Astrocyte of the cerebellum (primary cell): ENCODE data around the gene NYNRIN.

Experiments used
- DNase-seq: peaks from one replicate; pipeline ENCODE4 v3.0.0-alpha.2; 2011; ENCODE audit warnings: low read depth
- H3K4me3 ChIP-seq: 2 replicates; pipeline ENCODE4 v1.5.1; 2011; ENCODE audit warnings: mild to moderate bottlenecking, low read depth, low read length, moderate library complexity
- CTCF ChIP-seq: IDR thresholded peaks from 2 replicates; pipeline ENCODE4 v1.5.1; 2012; ENCODE audit warnings: low read length, low read depth, moderate library complexity, mild to moderate bottlenecking; ENCODE audit errors: missing control alignments
- in situ Hi-C: cut with HindIII; loops from 2 replicates; pipeline ENCODE4 v1.10.0; 2017; ENCODE audit warnings: low sequenced_read_pairs

NYNRIN gene

DNA sequence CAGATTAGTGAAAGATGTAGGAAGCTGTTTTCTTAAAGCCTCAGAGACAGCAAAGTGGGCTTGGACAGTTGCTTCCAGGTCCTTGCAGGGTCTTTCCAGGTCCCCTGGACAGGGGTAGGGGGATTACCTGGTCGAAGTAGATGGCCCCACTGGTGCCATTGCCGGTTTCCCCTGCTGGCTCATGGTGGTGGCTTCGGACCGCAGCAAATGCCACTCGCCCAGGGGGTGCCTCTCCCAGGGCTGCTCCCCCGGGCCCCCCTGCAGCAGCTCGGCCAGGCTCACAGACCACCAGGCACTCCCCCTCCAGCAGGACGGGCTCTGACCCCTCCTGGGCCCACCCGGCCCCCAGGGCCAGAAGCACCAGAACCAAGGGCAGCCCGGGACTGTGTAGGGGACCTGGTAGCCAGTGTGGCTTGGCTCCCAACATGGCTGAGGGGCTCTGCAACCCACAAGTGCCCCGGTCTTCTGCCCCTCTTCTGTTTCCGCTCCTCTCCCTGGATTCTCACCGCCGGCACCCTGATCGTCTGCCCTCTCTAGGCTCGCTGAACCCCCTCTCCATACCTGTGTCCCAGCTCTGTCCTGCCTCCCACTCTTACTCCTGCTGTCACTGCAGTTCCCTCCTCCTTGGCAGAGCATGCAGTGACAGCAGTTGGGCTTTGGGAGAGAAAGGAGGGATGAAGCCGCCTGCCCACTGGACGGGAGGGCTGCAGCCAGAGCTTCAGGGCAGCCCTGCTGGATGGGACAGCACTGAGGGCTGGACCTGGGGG, 30.0 kb downstream of the NYNRIN start:
- TF ChIP-seq CTCF = no peak
- no peak for DNase-seq
- no peak overlapping the region for H3K4me3 ChIP-seq
- in situ Hi-C loops = no loop called here

DNA sequence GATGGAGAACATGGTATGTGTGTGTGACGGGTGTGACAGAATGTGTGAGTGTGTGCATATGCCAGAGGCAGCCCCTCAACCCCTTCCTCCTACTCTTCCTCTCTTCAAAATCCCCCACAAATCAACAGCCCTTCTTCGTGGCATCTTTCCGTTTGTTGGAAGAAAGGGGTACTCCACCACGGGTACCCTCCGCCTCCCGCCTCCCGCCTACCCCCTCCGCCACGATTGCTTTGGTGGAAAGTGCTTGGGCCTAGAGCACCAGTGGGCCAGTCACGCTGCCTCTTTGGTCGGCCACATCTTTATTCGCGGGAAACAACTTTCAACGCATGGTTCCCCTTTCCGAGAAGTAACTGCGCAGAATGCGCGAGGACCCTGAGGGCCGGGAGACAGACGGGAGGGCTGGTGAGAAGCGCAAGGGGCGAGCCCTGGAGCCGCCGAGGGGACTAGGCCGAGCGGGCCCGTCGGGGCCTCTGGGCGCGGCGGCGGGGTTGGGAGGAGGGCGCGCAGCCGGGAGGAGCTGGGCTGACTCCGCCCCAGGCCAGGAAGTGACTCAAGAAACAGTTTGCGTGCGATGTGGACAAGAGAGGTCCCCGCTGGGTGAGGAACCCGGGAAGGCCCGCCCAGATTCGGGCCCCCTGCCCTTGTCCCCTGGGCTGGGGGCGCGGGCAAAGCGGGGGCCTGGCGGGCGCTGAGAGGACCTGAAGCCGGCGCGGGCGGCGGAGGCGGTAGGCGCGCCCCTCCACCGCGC, 30.8 kb downstream of the NYNRIN start, which contains the start of the genes CBLN3 and KHNYN:
CBLN3 (minus strand) TSS at position 274 of the 748 bp plus-strand sequence. CDS start 614 bp downstream, outside the sequence.
KHNYN (plus strand) TSS at position 560 of the 748 bp plus-strand sequence. CDS start 777 bp downstream, outside the sequence.
- in situ Hi-C loops = loop anchor here (10.0 kb wide), 1 partner anchor 225 kb away; the partner anchor contains the start of gene TSSK4
- peak; percentile 75 for DNase-seq
- peak within 1 kb of the TSS; percentile 74 for H3K4me3 ChIP-seq
- no peak for TF ChIP-seq CTCF

DNA sequence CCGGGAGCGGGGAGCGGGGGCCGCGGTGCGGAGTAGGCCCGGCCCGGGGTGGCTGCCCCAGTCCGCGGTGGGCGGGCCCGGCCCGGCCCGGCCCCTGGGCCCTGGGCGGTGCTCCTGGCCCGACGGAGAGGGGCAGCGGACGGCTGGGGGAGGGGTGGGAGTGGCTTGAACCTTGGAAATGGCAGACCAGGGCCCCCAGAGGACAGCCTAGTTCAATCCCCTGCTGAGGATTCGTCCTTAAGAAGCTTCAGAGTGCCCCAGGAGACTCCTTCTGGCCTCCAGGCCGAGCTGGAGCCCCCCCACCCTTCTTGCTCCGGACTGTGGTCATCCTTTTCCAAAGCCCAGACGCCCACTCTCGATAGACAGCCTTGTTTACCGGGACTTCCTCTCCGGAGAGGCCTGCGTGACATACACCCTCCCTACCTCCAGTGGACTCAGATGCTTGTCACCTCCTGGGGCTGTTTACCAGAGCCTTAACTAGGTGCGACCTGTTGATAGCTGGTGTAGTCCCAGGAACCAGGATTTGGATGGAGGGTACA, 31.4 kb downstream of the NYNRIN start:
- peak overlapping the region; percentile 74 for H3K4me3 ChIP-seq
- DNase-seq = peak; percentile 20
- in situ Hi-C loops = loop anchor here (10.0 kb wide), 1 partner anchor 225 kb away; the partner anchor contains the start of gene TSSK4
- TF ChIP-seq CTCF = no peak

DNA sequence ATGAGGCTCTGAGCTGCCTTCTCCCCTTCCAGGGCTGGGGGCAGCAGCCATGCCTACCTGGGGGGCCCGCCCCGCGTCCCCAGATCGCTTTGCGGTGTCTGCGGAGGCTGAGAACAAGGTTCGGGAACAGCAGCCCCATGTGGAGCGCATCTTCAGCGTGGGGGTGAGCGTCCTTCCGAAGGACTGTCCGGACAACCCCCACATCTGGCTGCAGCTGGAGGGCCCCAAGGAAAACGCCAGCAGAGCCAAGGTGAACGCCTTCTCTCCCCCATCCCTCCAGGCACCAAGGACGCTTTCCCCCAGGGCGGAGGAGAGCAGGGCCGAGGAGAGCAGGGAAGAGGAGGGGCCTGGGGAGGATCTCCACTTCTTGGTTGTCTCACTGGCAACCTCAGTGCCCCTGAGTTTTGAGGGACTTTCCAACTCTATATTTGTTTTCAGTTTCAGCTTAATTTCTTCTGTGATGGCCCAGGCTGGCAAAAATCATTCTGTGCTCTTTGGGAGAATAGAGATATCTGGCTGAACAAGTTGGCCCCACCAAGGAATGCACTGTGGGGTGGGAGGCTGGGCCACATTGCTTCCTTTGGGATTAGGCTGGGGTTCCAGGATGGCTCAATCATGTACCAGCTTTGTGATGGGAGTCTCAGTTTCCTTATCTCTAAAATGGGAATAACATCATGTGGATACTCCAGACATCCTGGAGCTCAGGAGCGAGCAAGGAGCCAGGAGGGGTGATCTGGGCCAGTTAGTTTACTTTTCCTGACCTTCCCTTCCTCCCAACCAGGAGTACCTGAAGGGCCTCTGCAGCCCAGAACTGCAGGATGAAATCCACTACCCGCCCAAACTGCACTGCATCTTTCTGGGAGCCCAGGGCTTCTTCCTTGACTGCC, 32.1 kb downstream of the NYNRIN start:
- no peak for DNase-seq
- H3K4me3 ChIP-seq = peak overlapping the region; percentile 74
- in situ Hi-C loops = loop anchor here (10.0 kb wide), 1 partner anchor 226 kb away; the partner anchor contains the start of gene TSSK4
- TF ChIP-seq CTCF = no peak

DNA sequence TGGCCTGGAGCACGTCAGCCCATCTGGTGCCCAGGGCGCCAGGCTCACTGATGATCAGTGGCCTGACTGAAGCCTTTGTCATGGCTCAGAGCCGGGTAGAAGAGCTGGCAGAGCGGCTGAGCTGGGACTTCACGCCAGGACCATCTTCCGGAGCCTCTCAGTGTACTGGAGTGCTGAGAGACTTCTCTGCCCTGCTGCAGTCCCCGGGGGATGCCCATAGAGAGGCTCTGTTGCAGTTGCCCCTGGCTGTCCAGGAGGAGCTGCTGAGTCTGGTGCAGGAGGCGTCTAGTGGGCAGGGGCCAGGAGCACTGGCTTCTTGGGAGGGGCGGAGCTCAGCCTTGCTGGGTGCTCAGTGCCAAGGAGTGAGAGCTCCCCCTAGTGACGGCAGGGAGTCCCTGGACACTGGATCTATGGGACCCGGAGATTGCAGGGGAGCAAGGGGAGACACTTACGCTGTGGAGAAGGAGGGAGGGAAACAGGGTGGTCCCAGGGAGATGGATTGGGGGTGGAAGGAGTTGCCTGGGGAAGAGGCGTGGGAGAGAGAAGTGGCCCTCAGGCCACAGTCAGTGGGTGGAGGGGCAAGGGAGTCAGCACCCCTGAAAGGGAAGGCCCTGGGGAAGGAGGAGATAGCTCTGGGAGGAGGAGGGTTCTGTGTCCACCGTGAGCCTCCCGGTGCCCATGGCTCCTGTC, 32.9 kb downstream of the NYNRIN start:
- in situ Hi-C loops = loop anchor here (10.0 kb wide), 1 partner anchor 227 kb away; the partner anchor contains the start of gene TSSK4
- peak overlapping the region; percentile 74 for H3K4me3 ChIP-seq
- peak; percentile 81 for DNase-seq
- TF ChIP-seq CTCF = peak; percentile 98
